GM23248 (cell line): ENCODE data around the gene ERC2. TPM values are rescaled to one million over a fixed set of nuclear protein-coding genes. Genes with fewer than 3 reads are reported as not detected.

ENCODE experiments used
- DNase-seq: peaks from one replicate; pipeline ENCODE4 v3.0.0-alpha.2; 2015
- H2AFZ ChIP-seq: fragments of 200-600 bp; sonication (generic); 2 replicates; pipeline ENCODE4 v1.6.1; 2016; ENCODE audit warnings: antibody characterized with exemption
- H3F3A ChIP-seq: fragments of 200-600 bp; sonication (generic); 2 replicates; pipeline ENCODE4 v1.6.1; 2016; ENCODE audit warnings: mild to moderate bottlenecking, antibody characterized with exemption, mixed run types; ENCODE audit not compliant: insufficient read depth
- H3K27ac ChIP-seq: fragments of 200-600 bp; sonication (generic); 2 replicates; pipeline ENCODE4 v1.5.1; 2016; ENCODE audit warnings: mild to moderate bottlenecking
- H3K27me3 ChIP-seq: fragments of 200-600 bp; sonication (generic); replicated peaks from 2 replicates; pipeline ENCODE4 v1.6.1; 2016; ENCODE audit warnings: mild to moderate bottlenecking; ENCODE audit not compliant: insufficient read depth
- H3K36me3 ChIP-seq: fragments of 200-600 bp; sonication (generic); 2 replicates; pipeline ENCODE4 v1.6.1; 2016; ENCODE audit warnings: low read depth, mild to moderate bottlenecking
- H3K4me1 ChIP-seq: fragments of 200-600 bp; sonication (generic); 2 replicates; pipeline ENCODE4 v1.6.1; 2016; ENCODE audit warnings: mild to moderate bottlenecking; ENCODE audit not compliant: insufficient read depth
- H3K4me2 ChIP-seq: fragments of 200-600 bp; sonication (generic); one replicate; pipeline ENCODE4 v1.6.1; 2016; ENCODE audit warnings: mild to moderate bottlenecking; ENCODE audit not compliant: unreplicated experiment
- H3K4me3 ChIP-seq: fragments of 200-600 bp; sonication (generic); 2 replicates; pipeline ENCODE4 v1.5.1; 2016; ENCODE audit warnings: mild to moderate bottlenecking
- H3K79me2 ChIP-seq: fragments of 200-600 bp; sonication (generic); 2 replicates; pipeline ENCODE4 v1.6.1; 2016; ENCODE audit warnings: mild to moderate bottlenecking; ENCODE audit not compliant: insufficient read depth
- H3K9ac ChIP-seq: fragments of 200-600 bp; sonication (generic); 2 replicates; pipeline ENCODE4 v1.6.1; 2016; ENCODE audit warnings: mild to moderate bottlenecking
- H3K9me2 ChIP-seq: fragments of 200-600 bp; sonication (generic); 2 replicates; pipeline ENCODE4 v1.6.1; 2016; ENCODE audit warnings: mixed run types, mild to moderate bottlenecking, moderate library complexity; ENCODE audit not compliant: insufficient read depth
- H3K9me3 ChIP-seq: fragments of 200-600 bp; sonication (generic); one replicate; pipeline ENCODE4 v1.6.1; 2017; ENCODE audit warnings: low read depth
- H4K20me1 ChIP-seq: fragments of 200-600 bp; sonication (generic); 2 replicates; pipeline ENCODE4 v1.6.0; 2016; ENCODE audit not compliant: insufficient read depth
- EZH2 ChIP-seq: fragments of 200-600 bp; sonication (generic); IDR thresholded peaks from 2 replicates; pipeline ENCODE4 v1.6.1; 2018; ENCODE audit warnings: antibody characterized with exemption, mild to moderate bottlenecking; ENCODE audit not compliant: insufficient read depth, poor library complexity, severe bottlenecking
- EZH2phosphoT487 ChIP-seq: fragments of 200-600 bp; sonication (generic); IDR thresholded peaks from 2 replicates; pipeline ENCODE4 v1.6.1; 2018; ENCODE audit warnings: antibody characterized with exemption, moderate library complexity, mild to moderate bottlenecking, low read depth; ENCODE audit not compliant: insufficient read depth
- WGBS, 2 experiments: methylation state at CpG; one replicate each; pipeline ENCODE4 v1.1.6; 2015 to 2017; ENCODE audit warnings: low lambda C conversion rate in 2 of 2, low coverage in 1 of 2; ENCODE audit errors: missing lambda C conversion rate in 2 of 2; 5-methylcytosine and 5-hydroxymethylcytosine counted together
- in situ Hi-C: fragments of 300-500 bp; cut with MboI; formaldehyde crosslinking; loops from 2 replicates; pipeline ENCODE4 v1.15.0; 2020
- polyA plus RNA-seq: library from polyadenylated mRNA; unstranded; fragments of >200 nt; fragmentation: Nextera tagmentation; extraction: Ambion mirVana; gene quantifications from 2 replicates; pipeline ENCODE4 v1.2.1, GENCODE V29; 2016
- total RNA-seq: library from RNA; depleted of rRNA; stranded (reverse); fragments of >200 nt; shearing (Covaris generic); gene quantifications from 2 replicates; pipeline ENCODE4 v1.2.3, GENCODE V29; 2014

Gene ERC2
- total and polyA plus RNA-seq, 2 experiments from 2014 or later, result not detected

- no peaks in the 10 kb centered on the region for H4K20me1 ChIP-seq
- no peak overlapping the region for H3K27ac ChIP-seq
- no peaks in the 10 kb centered on the region for H3K9me2 ChIP-seq
- DNase-seq, result no peak
- no peak for TF ChIP-seq EZH2
- no peak for TF ChIP-seq EZH2phosphoT487
- H3K79me2 ChIP-seq, result no peaks in the 10 kb centered on the region
- H3K9ac ChIP-seq, result no peak overlapping the region
- in situ Hi-C loops, result no loop called here
- no peaks in the 10 kb centered on the region for H3K4me1 ChIP-seq
- 0 out of 2 replicates have a peak, but pooled peaks cover 9% of the 10 kb centered on the region for H3K27me3 ChIP-seq
- H3K9me3 ChIP-seq, result no peaks in the 10 kb centered on the region
- no peak overlapping the region for H2AFZ ChIP-seq
- no peak overlapping the region for H3K4me3 ChIP-seq
- 19 to 21% methylated on average over 5 of the region's 5 CpGs for WGBS, 2 experiments
- no peak overlapping the region for H3K4me2 ChIP-seq
- no peaks in the 10 kb centered on the region for H3K36me3 ChIP-seq
- no peaks in the 10 kb centered on the region for H3F3A ChIP-seq
Measured at GRCh38 chr3:55779543-55779942, 688.7 kb downstream of the ERC2 start.

DNA sequence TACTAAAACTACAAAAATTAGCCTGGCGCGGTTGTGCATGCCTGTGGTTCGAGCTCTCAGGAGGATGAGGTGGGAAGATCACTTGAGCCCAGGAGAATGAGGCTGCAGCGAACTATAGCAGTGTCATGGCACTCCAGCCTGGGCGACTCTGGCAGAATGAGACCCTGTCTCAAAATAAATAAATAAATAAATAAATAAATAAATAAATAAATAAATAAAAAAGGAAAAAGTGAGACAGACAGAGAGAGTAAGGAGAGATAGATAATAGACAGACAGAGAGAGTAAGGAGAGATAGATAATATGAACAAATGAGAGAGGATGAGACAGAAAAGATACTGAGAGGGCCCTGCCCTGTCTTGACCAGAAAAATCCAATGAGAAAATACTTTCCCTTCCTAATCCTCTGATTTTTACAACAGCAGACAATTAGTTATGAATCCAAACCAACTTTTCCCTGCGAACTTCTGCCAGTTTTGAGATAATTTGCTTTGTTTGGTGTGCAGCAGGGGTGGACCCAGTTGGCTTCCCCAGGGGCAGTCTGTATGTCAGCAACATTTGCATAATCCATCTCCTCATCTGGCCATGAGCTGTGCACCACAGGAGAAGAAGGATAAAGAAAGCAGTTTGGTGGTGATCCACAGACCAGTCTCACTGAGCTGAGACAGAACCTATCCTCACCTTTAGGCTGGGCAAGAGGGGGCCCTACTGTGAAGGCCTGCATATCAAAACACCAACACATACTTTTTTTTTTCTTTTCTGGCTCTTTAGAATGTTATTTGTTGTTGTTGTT, 692.7 kb downstream of the ERC2 start:
- Histone ChIP-seq H3K9ac (no peak overlapping the region), H3K4me2 (no peak overlapping the region), H3K36me3 (no peaks in the 10 kb centered on the region), H3K79me2 (no peaks in the 10 kb centered on the region), H2AFZ (no peak overlapping the region), H3K9me3 (no peaks in the 10 kb centered on the region), H3K27me3 (0 out of 2 replicates have a peak, but pooled peaks cover 4% of the 10 kb centered on the region), H3K9me2 (no peaks in the 10 kb centered on the region), H4K20me1 (no peaks in the 10 kb centered on the region), H3K4me3 (no peak overlapping the region), H3K27ac (no peak overlapping the region), H3F3A (no peaks in the 10 kb centered on the region), H3K4me1 (no peaks in the 10 kb centered on the region)
- in situ Hi-C loops, result no loop called here
- no peak for DNase-seq
- 43 to 46% methylated on average over 6 of the region's 6 CpGs for WGBS, 2 experiments
- TF ChIP-seq EZH2phosphoT487 (no peak), EZH2 (no peak)

DNA sequence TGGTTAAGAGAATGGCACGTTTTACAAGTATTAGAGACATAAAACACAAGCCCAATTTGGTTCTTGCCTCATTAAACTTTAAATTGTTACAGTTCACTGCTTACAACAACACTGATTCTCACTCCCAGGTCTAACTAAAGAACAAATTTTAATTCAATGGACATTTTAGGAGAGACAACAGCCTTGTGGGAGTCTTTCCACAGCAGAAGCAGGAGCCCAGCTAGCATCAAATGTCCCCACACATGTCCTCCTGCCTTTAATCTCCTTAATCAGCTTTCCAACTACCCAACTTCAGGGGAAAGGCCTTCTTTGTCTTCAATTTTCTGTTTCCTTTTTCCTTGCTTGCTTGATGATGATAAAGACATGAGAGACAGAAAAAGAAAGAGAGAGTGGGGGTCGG, 693.4 kb downstream of the ERC2 start:
- Histone ChIP-seq H3K9me3 (no peaks in the 10 kb centered on the region), H3K4me2 (no peak overlapping the region), H3K9me2 (no peaks in the 10 kb centered on the region), H3K27me3 (0 out of 2 replicates have a peak, but pooled peaks cover under 1% of the 10 kb centered on the region), H4K20me1 (no peaks in the 10 kb centered on the region), H3K9ac (no peak overlapping the region), H2AFZ (no peak overlapping the region), H3K36me3 (no peaks in the 10 kb centered on the region), H3K4me3 (no peak overlapping the region), H3F3A (no peaks in the 10 kb centered on the region), H3K27ac (no peak overlapping the region), H3K4me1 (no peaks in the 10 kb centered on the region), H3K79me2 (no peaks in the 10 kb centered on the region)
- in situ Hi-C loops, result loop anchor here (25.0 kb wide), 1 partner anchor 487 kb away; no protein-coding TSS in a partner anchor
- no peak for DNase-seq
- TF ChIP-seq EZH2phosphoT487, result no peak
- no peak for TF ChIP-seq EZH2
- WGBS, 2 experiments, result 1 to 5% methylated on average over 2 of the region's 2 CpGs

DNA sequence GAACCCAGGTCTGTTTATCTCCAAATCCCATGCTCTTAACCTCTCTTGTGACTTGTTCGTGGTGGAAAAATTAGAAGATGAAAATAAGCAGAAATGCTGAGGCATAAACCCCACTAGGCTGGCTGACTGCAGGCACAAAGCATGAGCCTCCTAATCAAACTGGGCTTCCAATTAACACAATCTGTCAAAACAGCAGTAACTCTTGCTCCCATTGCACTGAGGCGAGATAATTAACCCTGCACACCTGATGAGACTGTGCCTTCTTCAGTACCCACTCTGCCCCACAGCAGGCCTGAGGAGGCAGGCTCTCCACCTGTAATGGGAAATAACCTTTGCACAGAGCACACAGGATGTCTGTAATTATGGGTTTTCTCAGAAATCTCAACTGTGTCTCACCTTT, 696.8 kb downstream of the ERC2 start:
- no peaks in the 10 kb centered on the region for H3F3A ChIP-seq
- no peak overlapping the region for H3K9ac ChIP-seq
- in situ Hi-C loops, result loop anchor here (25.0 kb wide), 1 partner anchor 491 kb away; no protein-coding TSS in a partner anchor
- H4K20me1 ChIP-seq, result no peaks in the 10 kb centered on the region
- no peak overlapping the region for H2AFZ ChIP-seq
- no peak for DNase-seq
- H3K9me2 ChIP-seq, result no peaks in the 10 kb centered on the region
- WGBS, 2 experiments, result 31 to 37% methylated on average over 2 of the region's 2 CpGs
- no peaks in the 10 kb centered on the region for H3K4me1 ChIP-seq
- TF ChIP-seq EZH2phosphoT487 (no peak), EZH2 (no peak)
- H3K36me3 ChIP-seq, result no peaks in the 10 kb centered on the region
- no peaks in the 10 kb centered on the region for H3K9me3 ChIP-seq
- peaks cover 3% of the 10 kb centered on the region; the same call in 1 of the 2 replicates for H3K27me3 ChIP-seq
- H3K4me2 ChIP-seq, result no peak overlapping the region
- no peak overlapping the region for H3K4me3 ChIP-seq
- no peaks in the 10 kb centered on the region for H3K79me2 ChIP-seq
- no peak overlapping the region for H3K27ac ChIP-seq
